Liver (tissue), 9 donors: ENCODE results near the gene PRSS22. TPM values are rescaled to one million over a fixed set of nuclear protein-coding genes. Genes with fewer than 3 reads are reported as not detected.

ENCODE experiments used
- DNase-seq: peaks from one replicate; pipeline ENCODE4 v3.0.0-alpha.2; 2017; ENCODE audit warnings: low spot score
- H3K27ac ChIP-seq, 2 donors: one replicate each; pipeline ENCODE4 v1.7.0; 2013; ENCODE audit warnings: inconsistent platforms in 2 of 2, low read length in 2 of 2, control low read depth in 1 of 2, low read depth in 1 of 2, mild to moderate bottlenecking in 1 of 2
- H3K27me3 ChIP-seq, 4 donors: one replicate each; pipeline versions ENCODE4 v1.6.1 to v1.7.0; 2013; ENCODE audit warnings: low read length in 3 of 4, inconsistent platforms in 1 of 4, mild to moderate bottlenecking in 1 of 4, moderate library complexity in 1 of 4; ENCODE audit not compliant: control insufficient read depth in 4 of 4, insufficient read depth in 4 of 4
- H3K36me3 ChIP-seq, 4 donors: one replicate each; pipeline versions ENCODE4 v1.6.1 to v1.7.0; 2013; ENCODE audit warnings: low read length in 3 of 4, mild to moderate bottlenecking in 3 of 4, low read depth in 1 of 4, moderate library complexity in 1 of 4; ENCODE audit not compliant: control insufficient read depth in 4 of 4, insufficient read depth in 3 of 4
- H3K4me1 ChIP-seq, 4 donors: one replicate each; pipeline versions ENCODE4 v1.6.1 to v1.7.0; 2013; ENCODE audit warnings: low read length in 3 of 4, mild to moderate bottlenecking in 3 of 4, moderate library complexity in 1 of 4; ENCODE audit not compliant: control insufficient read depth in 4 of 4, insufficient read depth in 4 of 4
- H3K4me3 ChIP-seq, 3 donors: one replicate each; pipeline versions ENCODE4 v1.6.1 to v1.7.0; 2013; ENCODE audit warnings: low read length in 3 of 3, control low read depth in 1 of 3, low read depth in 1 of 3, mild to moderate bottlenecking in 1 of 3
- H3K9ac ChIP-seq, 2 donors: one replicate each; pipeline ENCODE4 v1.7.0; 2013; ENCODE audit warnings: low read length in 2 of 2, mild to moderate bottlenecking in 2 of 2, moderate library complexity in 2 of 2, control low read depth in 1 of 2, low read depth in 1 of 2
- H3K9me3 ChIP-seq, 4 donors: one replicate each; pipeline versions ENCODE4 v1.6.1 to v1.7.0; 2013; ENCODE audit warnings: low read length in 3 of 4; ENCODE audit not compliant: control insufficient read depth in 4 of 4
- CTCF ChIP-seq: fragments of 150-350 bp; IDR thresholded peaks from 2 replicates; pipeline ENCODE4 v1.5.1; 2017; ENCODE audit warnings: improper control_type of control experiment, low read depth, low read length; ENCODE audit not compliant: missing input control
- EGR1 ChIP-seq, 2 donors: IDR thresholded peaks; 2 replicates each; pipeline ENCODE4 v1.6.1; 2016 to 2018; ENCODE audit warnings: antibody characterized with exemption in 2 of 2, low read depth in 2 of 2
- FOXA1 ChIP-seq: IDR thresholded peaks from 2 replicates; pipeline ENCODE4 v1.6.1; 2016; ENCODE audit warnings: antibody characterized with exemption
- FOXA2 ChIP-seq: IDR thresholded peaks from 2 replicates; pipeline ENCODE4 v1.6.1; 2016; ENCODE audit warnings: antibody characterized with exemption
- GABPA ChIP-seq, 2 donors: IDR thresholded peaks in 1 of 2; conservative IDR thresholded peaks in 1 of 2; 2 replicates each; pipeline ENCODE4 v1.6.1; 2016; ENCODE audit warnings: antibody characterized with exemption in 2 of 2, mild to moderate bottlenecking in 1 of 2, moderate library complexity in 1 of 2
- HNF4A ChIP-seq, 2 donors: conservative IDR thresholded peaks; 2 replicates each; pipeline ENCODE4 v1.6.1; 2016; ENCODE audit warnings: antibody characterized with exemption in 2 of 2, mild to moderate bottlenecking in 2 of 2
- HNF4G ChIP-seq: IDR thresholded peaks from 2 replicates; pipeline ENCODE4 v1.6.1; 2016; ENCODE audit warnings: antibody characterized with exemption
- JUND ChIP-seq, 2 donors: IDR thresholded peaks; 2 replicates each; pipeline ENCODE4 v1.6.1; 2016; ENCODE audit warnings: antibody characterized with exemption in 2 of 2
- MAX ChIP-seq: IDR thresholded peaks from 2 replicates; pipeline ENCODE4 v1.6.1; 2016; ENCODE audit warnings: antibody characterized with exemption
- NR2F2 ChIP-seq: IDR thresholded peaks from 2 replicates; pipeline ENCODE4 v1.6.1; 2016; ENCODE audit warnings: antibody characterized with exemption
- RAD21 ChIP-seq, 2 donors: IDR thresholded peaks; 2 replicates each; pipeline ENCODE4 v1.6.1; 2016; ENCODE audit warnings: antibody characterized with exemption in 2 of 2, mild to moderate bottlenecking in 2 of 2
- RXRA ChIP-seq, 2 donors: IDR thresholded peaks; 2 replicates each; pipeline ENCODE4 v1.6.1; 2017 to 2018; ENCODE audit warnings: antibody characterized with exemption in 2 of 2, mild to moderate bottlenecking in 1 of 2
- SP1 ChIP-seq: IDR thresholded peaks from 2 replicates; pipeline ENCODE4 v1.6.1; 2018; ENCODE audit warnings: antibody characterized with exemption, mild to moderate bottlenecking
- TAF1 ChIP-seq: conservative IDR thresholded peaks from 2 replicates; pipeline ENCODE4 v1.6.1; 2016; ENCODE audit warnings: antibody characterized with exemption, mild to moderate bottlenecking
- YY1 ChIP-seq: IDR thresholded peaks from 2 replicates; pipeline ENCODE4 v1.6.1; 2016; ENCODE audit warnings: antibody characterized with exemption, mild to moderate bottlenecking
- WGBS: extraction: QIAGEN DNeasy Blood & Tissue Kit; methylation state at CpG from one replicate; pipeline ENCODE4 v1.1.7; 2013; 5-methylcytosine and 5-hydroxymethylcytosine counted together
- polyA plus RNA-seq, 2 donors: library from polyadenylated mRNA; stranded (reverse) in 1 of 2; unstranded in 1 of 2; fragments of 200-250 nt in 1 of 2; fragments of >200 nt in 1 of 2; fragmentation: Nextera tagmentation in 1 of 2; extraction: Ambion mirVana in 1 of 2; gene quantifications; one replicate each; pipeline versions ENCODE4 v1.2.1 to v1.2.3, GENCODE V29; 2013 to 2015
- total RNA-seq, 2 donors: library from RNA; depleted of rRNA; stranded (reverse); fragments of >200 nt; gene quantifications; one replicate each; pipeline ENCODE4 v1.2.3, GENCODE V29; 2014
- TF ChIP-seq, protein P1 (sequence below): IDR thresholded peaks from 2 replicates; pipeline ENCODE4 v1.6.1; 2016; ENCODE audit warnings: antibody characterized with exemption, mild to moderate bottlenecking
- TF ChIP-seq, protein P2 (sequence below): IDR thresholded peaks from 2 replicates; pipeline ENCODE4 v1.6.1; 2016; ENCODE audit warnings: antibody characterized with exemption
- TF ChIP-seq, protein P3 (sequence below): IDR thresholded peaks from 2 replicates; pipeline ENCODE4 v1.6.1; 2016; ENCODE audit warnings: antibody characterized with exemption
- donor health status: healthy.
- donor health status: healthy.
- donor health status: healthy.
- donor health status: healthy.
- donor health status: healthy.

Gene PRSS22
- total and polyA plus RNA-seq, 4 donors, result 0.23 to 1.1 (median 0.32) TPM; not detected in 1

DNA sequence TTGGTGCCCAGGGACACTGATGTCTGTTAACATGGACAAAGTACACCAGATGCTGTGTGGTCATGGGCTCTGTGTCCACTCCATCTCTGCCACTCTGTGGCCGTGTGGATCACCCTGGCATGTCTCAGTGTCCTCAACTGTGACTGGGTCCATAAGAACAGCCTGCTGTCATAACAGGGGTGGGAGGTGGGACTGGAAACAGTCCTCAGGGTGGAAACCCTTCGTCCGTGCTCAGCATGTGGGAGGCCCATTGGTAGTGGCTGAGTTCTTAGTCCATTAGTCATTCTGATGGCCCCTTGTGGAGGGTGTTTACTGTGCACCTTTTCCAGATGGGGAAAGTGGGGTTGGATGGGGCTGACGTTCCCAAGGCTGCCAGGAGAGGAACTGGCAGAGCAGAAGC lies 37.8 kb upstream of the PRSS22 start:
- WGBS, result 92% methylated on average over 4 of the region's 4 CpGs
- Histone ChIP-seq H3K4me3 (no peak overlapping the region), H3K4me1 (no peaks in the 10 kb centered on the region), H3K9ac (no peak overlapping the region), H3K27me3 (no peaks in the 10 kb centered on the region), H3K9me3 (no peaks in the 10 kb centered on the region), H3K36me3 (no peaks in the 10 kb centered on the region), H3K27ac (no peak overlapping the region)
- DNase-seq, result no peak
- TF ChIP-seq, protein P1, sequence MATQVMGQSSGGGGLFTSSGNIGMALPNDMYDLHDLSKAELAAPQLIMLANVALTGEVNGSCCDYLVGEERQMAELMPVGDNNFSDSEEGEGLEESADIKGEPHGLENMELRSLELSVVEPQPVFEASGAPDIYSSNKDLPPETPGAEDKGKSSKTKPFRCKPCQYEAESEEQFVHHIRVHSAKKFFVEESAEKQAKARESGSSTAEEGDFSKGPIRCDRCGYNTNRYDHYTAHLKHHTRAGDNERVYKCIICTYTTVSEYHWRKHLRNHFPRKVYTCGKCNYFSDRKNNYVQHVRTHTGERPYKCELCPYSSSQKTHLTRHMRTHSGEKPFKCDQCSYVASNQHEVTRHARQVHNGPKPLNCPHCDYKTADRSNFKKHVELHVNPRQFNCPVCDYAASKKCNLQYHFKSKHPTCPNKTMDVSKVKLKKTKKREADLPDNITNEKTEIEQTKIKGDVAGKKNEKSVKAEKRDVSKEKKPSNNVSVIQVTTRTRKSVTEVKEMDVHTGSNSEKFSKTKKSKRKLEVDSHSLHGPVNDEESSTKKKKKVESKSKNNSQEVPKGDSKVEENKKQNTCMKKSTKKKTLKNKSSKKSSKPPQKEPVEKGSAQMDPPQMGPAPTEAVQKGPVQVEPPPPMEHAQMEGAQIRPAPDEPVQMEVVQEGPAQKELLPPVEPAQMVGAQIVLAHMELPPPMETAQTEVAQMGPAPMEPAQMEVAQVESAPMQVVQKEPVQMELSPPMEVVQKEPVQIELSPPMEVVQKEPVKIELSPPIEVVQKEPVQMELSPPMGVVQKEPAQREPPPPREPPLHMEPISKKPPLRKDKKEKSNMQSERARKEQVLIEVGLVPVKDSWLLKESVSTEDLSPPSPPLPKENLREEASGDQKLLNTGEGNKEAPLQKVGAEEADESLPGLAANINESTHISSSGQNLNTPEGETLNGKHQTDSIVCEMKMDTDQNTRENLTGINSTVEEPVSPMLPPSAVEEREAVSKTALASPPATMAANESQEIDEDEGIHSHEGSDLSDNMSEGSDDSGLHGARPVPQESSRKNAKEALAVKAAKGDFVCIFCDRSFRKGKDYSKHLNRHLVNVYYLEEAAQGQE, result no peak
- TF ChIP-seq SP1 (no peak), RAD21 (IDR thresholded peaks at IDR 0.05) (no peak), FOXA2 (no peak), TAF1 (no peak), MAX (no peak), HNF4G (no peak), EGR1 (IDR thresholded peaks at IDR 0.05; ENCODE audit: low read depth in 2 of 2) (no peak), YY1 (no peak), RXRA (IDR thresholded peaks at IDR 0.05) (no peak), GABPA (IDR thresholded peaks at IDR 0.05 in 1 of 2, conservative IDR thresholded peaks at IDR 0.05 in 1 of 2) (no peak), FOXA1 (no peak), JUND (IDR thresholded peaks at IDR 0.05) (no peak), HNF4A (conservative IDR thresholded peaks at IDR 0.05) (no peak), CTCF (no peak), NR2F2 (no peak)
- TF ChIP-seq, protein P2, sequence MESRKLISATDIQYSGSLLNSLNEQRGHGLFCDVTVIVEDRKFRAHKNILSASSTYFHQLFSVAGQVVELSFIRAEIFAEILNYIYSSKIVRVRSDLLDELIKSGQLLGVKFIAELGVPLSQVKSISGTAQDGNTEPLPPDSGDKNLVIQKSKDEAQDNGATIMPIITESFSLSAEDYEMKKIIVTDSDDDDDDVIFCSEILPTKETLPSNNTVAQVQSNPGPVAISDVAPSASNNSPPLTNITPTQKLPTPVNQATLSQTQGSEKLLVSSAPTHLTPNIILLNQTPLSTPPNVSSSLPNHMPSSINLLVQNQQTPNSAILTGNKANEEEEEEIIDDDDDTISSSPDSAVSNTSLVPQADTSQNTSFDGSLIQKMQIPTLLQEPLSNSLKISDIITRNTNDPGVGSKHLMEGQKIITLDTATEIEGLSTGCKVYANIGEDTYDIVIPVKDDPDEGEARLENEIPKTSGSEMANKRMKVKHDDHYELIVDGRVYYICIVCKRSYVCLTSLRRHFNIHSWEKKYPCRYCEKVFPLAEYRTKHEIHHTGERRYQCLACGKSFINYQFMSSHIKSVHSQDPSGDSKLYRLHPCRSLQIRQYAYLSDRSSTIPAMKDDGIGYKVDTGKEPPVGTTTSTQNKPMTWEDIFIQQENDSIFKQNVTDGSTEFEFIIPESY, result no peak
- TF ChIP-seq, protein P3, sequence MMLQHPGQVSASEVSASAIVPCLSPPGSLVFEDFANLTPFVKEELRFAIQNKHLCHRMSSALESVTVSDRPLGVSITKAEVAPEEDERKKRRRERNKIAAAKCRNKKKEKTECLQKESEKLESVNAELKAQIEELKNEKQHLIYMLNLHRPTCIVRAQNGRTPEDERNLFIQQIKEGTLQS, result no peak

- Histone ChIP-seq H3K27me3 (no peaks in the 10 kb centered on the region), H3K9me3 (no peaks in the 10 kb centered on the region), H3K36me3 (no peaks in the 10 kb centered on the region), H3K4me1 (no peaks in the 10 kb centered on the region), H3K9ac (no peak overlapping the region), H3K27ac (no peak overlapping the region), H3K4me3 (no peak overlapping the region)
- WGBS, result 93% methylated on average over 31 of the region's 31 CpGs
- TF ChIP-seq TAF1 (no peak), HNF4A (conservative IDR thresholded peaks at IDR 0.05) (no peak), GABPA (IDR thresholded peaks at IDR 0.05 in 1 of 2, conservative IDR thresholded peaks at IDR 0.05 in 1 of 2) (no peak), FOXA1 (no peak), HNF4G (no peak), RAD21 (IDR thresholded peaks at IDR 0.05) (no peak), YY1 (no peak), MAX (no peak), RXRA (IDR thresholded peaks at IDR 0.05) (no peak), FOXA2 (no peak), EGR1 (IDR thresholded peaks at IDR 0.05; ENCODE audit: low read depth in 2 of 2) (no peak)
- TF ChIP-seq, protein P3, result no peak
- TF ChIP-seq, protein P2, result no peak
- no peak for DNase-seq
Measured at GRCh38 chr16:2894231-2894630, 36.3 kb upstream of the PRSS22 start.
